GM12874 (cell line): ENCODE measurements around the gene JAKMIP3.

Experiments used
- TF ChIP-seq, protein P1 (sequence below): IDR thresholded peaks from 2 replicates; pipeline ENCODE4 v1.5.1; 2011; ENCODE audit warnings: low read depth, mild to moderate bottlenecking, control low read depth, low read length, moderate library complexity; ENCODE audit not compliant: insufficient read depth

The JAKMIP3 gene

DNA sequence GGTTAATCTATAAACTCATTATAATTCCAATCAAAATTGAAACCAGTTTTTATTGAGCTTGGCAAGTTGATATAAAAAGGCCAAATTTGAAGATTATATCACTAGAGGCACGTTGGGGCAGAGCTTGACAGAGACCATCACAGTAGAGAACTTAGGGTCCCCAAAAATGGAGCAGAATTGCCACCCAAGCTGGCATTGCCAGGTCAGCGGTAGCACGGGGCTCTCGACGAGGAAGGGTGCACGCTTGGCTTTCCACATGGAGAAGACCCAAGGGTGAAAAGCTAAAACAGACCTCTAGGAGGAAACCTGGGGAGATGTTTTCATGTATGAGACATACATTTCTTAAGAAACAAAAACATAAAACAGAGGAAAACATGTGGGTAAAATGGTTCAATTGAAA is 4.3 kb upstream of the JAKMIP3 start:
- TF ChIP-seq, protein P1, sequence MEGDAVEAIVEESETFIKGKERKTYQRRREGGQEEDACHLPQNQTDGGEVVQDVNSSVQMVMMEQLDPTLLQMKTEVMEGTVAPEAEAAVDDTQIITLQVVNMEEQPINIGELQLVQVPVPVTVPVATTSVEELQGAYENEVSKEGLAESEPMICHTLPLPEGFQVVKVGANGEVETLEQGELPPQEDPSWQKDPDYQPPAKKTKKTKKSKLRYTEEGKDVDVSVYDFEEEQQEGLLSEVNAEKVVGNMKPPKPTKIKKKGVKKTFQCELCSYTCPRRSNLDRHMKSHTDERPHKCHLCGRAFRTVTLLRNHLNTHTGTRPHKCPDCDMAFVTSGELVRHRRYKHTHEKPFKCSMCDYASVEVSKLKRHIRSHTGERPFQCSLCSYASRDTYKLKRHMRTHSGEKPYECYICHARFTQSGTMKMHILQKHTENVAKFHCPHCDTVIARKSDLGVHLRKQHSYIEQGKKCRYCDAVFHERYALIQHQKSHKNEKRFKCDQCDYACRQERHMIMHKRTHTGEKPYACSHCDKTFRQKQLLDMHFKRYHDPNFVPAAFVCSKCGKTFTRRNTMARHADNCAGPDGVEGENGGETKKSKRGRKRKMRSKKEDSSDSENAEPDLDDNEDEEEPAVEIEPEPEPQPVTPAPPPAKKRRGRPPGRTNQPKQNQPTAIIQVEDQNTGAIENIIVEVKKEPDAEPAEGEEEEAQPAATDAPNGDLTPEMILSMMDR: no peak

DNA sequence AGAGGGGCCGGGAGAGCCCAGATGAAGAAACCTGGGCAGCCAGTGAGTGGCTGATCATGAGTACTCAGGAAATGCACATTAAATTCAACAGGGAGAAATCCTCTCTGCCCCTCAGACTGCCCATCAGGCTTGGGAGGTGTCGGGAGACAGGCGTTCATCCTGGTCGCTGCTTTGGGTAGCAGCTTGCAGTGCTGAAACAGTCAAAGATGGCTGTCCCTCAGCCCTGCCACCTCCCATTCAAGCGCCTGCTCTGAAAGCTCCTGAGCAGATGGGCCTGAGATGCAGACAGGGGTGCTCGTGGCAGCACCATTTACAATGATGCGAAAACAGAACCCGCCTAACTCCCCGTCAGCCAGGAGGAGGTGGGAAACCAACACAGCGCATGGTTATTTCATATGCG is 3.6 kb upstream of the JAKMIP3 start:
- TF ChIP-seq, protein P1: no peak

DNA sequence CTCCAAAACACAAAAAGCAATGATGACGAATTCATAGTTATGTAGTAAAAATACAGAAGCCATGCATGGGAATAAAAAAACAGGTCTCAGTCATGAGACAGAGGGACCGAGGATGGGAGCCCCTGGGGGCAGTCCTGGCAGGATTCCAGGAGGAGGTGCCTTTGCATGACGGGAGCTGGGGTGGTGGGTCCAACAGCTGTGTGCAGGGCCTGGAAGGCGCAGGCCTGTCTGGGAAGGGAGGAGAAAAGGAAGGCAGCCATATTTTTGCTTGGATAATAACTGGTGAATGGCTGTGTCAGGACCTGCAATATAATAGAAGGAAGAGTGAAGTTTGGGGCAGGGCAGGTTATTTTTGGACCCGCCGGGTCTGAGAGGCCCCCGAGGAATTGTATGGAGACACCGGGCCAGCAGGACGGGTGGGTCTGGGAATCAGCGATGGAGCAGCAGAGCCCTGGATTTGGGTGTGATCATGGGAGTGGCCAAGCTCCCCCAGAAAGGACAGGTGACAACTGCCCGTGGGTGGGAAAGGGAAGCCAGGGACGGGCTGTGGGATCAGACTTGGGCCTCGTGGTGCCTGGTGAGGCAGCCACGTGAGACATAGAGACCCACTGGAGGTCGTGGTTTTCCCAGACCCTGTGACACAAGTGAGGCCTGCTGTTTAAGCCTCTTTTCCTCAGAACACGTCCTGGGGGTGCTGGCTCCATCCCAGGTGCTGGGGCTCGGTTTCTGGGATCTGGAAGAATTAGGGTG is 2.9 kb upstream of the JAKMIP3 start:
- TF ChIP-seq, protein P1: no peak

DNA sequence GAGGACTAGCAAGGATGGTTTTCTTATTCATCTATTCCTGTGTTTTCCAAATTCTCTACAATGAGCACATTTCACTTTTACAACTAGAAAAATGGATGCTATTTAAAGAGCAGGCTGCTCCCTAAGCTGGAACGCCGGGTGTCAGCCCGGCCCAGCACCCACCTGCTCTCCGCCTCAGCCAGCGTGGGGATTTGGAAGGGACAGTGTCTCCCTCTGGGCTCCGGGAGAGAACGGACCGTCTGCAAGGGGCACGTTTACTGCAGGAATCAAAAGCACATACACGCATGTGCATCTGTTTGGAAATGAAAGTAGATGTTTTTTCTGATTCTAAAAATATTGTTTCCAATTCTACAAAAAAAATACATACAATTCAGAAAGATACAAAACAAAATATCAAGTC is 2.3 kb upstream of the JAKMIP3 start:
- TF ChIP-seq, protein P1: no peak

DNA sequence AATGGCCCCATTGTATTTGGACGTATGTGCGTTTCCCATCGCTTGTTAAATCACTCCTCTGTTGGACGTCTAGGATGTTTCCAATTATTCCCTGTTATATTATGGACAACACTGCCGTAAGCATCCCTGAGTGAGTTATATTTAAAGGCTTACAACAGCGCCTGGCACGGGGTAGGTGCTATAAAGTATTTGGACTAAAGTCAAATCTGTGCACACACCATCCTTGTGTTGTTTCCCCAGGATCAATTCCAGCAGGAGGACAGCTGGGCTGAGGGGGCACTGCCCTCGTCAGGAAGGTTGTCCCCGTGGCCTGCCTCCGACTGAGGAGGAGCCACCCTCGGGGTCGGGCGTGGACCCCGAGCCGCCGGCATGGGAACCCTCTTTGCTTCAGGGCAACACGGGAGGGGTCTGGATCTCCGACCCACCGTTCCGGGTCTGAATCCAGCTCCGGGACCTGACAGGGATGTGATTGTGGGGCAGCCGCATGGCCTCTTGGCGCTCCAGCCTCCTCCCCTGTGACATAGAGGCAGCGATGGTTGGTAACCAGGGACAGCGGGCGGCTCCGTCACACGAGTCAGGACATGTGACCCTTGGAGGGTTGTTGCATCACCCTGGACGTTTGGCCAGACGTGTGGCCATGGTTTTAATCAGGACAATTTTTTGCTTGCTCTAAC is 1.5 kb upstream of the JAKMIP3 start:
- TF ChIP-seq, protein P1: no peak

DNA sequence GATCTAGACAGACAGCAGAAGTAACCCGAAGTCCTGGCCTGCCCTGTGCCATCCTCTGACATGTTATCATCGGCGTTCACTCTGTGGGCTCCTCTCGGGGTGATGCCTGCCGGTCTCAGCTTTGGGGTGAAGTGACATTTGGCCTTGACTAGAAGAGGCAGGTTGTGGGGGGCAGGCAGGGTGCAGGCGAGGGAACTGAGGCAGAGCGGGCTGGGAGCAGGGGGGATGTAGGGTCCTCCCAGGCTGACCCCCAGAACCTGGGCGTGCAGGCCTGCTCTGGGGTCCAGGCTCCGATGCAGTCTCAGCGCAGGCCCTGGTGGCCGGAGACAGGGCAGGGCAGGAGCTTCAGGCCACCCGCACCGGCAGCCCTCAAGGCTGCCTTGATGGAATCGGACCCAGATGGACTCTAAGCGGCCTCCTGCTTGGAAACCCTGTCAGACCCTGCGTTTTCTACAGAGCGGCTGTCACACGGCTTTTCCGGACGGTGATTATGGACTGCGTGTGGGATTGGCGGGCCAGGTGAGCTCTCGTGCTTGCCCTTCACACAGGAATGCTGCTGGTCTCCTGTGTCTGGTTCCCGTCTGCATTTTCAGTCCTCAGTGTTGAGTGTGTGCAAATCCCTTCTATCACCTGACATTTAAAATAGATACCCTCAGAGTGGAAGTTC is 842 bp upstream of the JAKMIP3 start:
- TF ChIP-seq, protein P1: no peak

DNA sequence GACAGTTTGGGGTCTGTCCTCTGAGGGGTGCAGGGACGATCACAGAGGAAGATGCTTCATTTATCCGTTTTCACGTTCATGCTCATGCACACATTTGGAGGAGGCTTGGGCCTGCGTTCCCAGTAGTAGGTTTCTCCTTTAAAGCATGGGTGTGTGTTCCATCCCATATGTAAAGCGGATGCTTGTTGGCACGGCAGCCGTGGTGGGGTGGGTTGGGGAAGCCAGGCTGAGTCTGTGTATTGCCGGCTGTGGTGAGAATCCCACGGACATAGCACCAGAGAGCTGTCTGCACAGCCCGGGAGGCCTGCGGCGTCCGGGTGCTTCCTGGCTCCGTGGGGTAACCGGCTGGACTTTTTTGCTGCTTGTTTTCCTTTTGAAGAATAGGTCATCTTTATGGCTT is 440 bp downstream of the JAKMIP3 start:
- TF ChIP-seq, protein P1: no peak
